A549 (cell line): Measurements from ENCODE around the gene TMIGD1. TPM values are rescaled to one million over a fixed set of nuclear protein-coding genes. Genes with fewer than 3 reads are reported as not detected.

ENCODE experiments used
- ATAC-seq, 2 experiments: fragments of 200-7000 bp in 1 of 2; fragments of >200 bp in 1 of 2; cut with Nextera tagmentation in 1 of 2; cut with Tn5 transposase in 1 of 2; 3 replicates each; pipeline versions ENCODE4 v1.8.0 to v1.9.1; 2018 to 2020; ENCODE audit warnings: mild to moderate bottlenecking in 1 of 2, moderate library complexity in 1 of 2
- CTCF ChIA-PET: fragments of 300-600 bp; sonication (Branson Sonifier 250); formaldehyde crosslinking; extraction: SDS; loops from one replicate; lab custom pipeline; 2021; ENCODE audit warnings: antibody characterized with exemption, inconsistent platforms; lab: Yijun Ruan, JAX
- POLR2A ChIA-PET: fragments of 350-600 bp; formaldehyde crosslinking; extraction: SDS; loops from one replicate; lab custom pipeline; 2021; ENCODE audit warnings: antibody characterized with exemption, inconsistent platforms; lab: Yijun Ruan, JAX
- DNase-seq, 2 experiments: peaks; one replicate each; pipeline versions ENCODE4 v3.0.0 to v3.0.0-alpha.2; 2011 to 2016; ENCODE audit warnings: low read depth in 1 of 2, low spot score in 1 of 2
- FAIRE-seq: peaks from 2 replicates; lab custom pipeline; 2011; peaks lifted over from hg19 to GRCh38; lab: Jason Lieb, UNC
- H3K27ac ChIP-seq, 2 experiments: fragments of >200 bp; sonication (Bioruptor Twin); formaldehyde crosslinking; 3 replicates each; pipeline ENCODE4 v1.5.1; 2016 to 2017
- H3K4me1 ChIP-seq: fragments of >200 bp; sonication (Bioruptor Twin); formaldehyde crosslinking; 3 replicates; pipeline ENCODE4 v1.6.1; 2016
- H3K4me2 ChIP-seq: fragments of >200 bp; sonication (Bioruptor Twin); formaldehyde crosslinking; 3 replicates; pipeline ENCODE4 v1.6.1; 2016
- H3K4me3 ChIP-seq: fragments of >200 bp; sonication (Bioruptor Twin); formaldehyde crosslinking; 3 replicates; pipeline ENCODE4 v1.5.1; 2016
- H3K9me3 ChIP-seq: fragments of >200 bp; sonication (Bioruptor Twin); formaldehyde crosslinking; 3 replicates; pipeline ENCODE4 v1.6.1; 2016
- ESRRA ChIP-seq: fragments of 150-350 bp; IDR thresholded peaks from 2 replicates; pipeline ENCODE4 v1.6.1; 2014; ENCODE audit warnings: mild to moderate bottlenecking, low read length, borderline replicate concordance
- FOSL2 ChIP-seq, 2 experiments: fragments of 450-650 bp in 1 of 2; fragments of >200 bp in 1 of 2; sonication (Bioruptor Twin) in 1 of 2; formaldehyde crosslinking; IDR thresholded peaks; 2 replicates each; pipeline versions ENCODE4 v1.5.0 to v1.6.1; 2016 to 2020; ENCODE audit warnings: mild to moderate bottlenecking in 1 of 2, moderate library complexity in 1 of 2
- HDAC2 ChIP-seq: fragments of 200-600 bp; sonication (generic); IDR thresholded peaks from 2 replicates; pipeline ENCODE4 v1.6.1; 2016
- HEYL ChIP-seq: fragments of 250-450 bp; sonication (Bioruptor Pico); IDR thresholded peaks from 2 replicates; pipeline ENCODE4 v1.8.0; 2021; ENCODE audit warnings: mild to moderate bottlenecking, moderate library complexity
- HOXB13 ChIP-seq: fragments of 250-450 bp; sonication (Bioruptor Pico); IDR thresholded peaks from 2 replicates; pipeline ENCODE4 v1.5.0; 2020; ENCODE audit warnings: low read depth, mild to moderate bottlenecking, moderate library complexity
- JUNB ChIP-seq: fragments of >200 bp; sonication (Bioruptor Twin); formaldehyde crosslinking; IDR thresholded peaks from 2 replicates; pipeline ENCODE4 v1.6.1; 2016
- MAZ ChIP-seq: fragments of 150-350 bp; IDR thresholded peaks from 2 replicates; pipeline ENCODE4 v1.6.1; 2014; ENCODE audit warnings: antibody characterized with exemption, low read depth, low read length, borderline replicate concordance
- WGBS: methylation state at CpG from one replicate; pipeline ENCODE4 v1.1.6; 2017; ENCODE audit errors: missing lambda C conversion rate; 5-methylcytosine and 5-hydroxymethylcytosine counted together
- polyA plus RNA-seq, 4 experiments: library from polyadenylated mRNA; depleted of rRNA in 3 of 4; stranded (reverse); fragments of >200 nt; fragmentation: RNase III in 1 of 4; extraction: RNeasy Plus Mini Kit Qiagen cat#74134 plus additional on column Dnase treatment in 1 of 4; gene quantifications; 2 replicates in 3 of 4; 3 replicates in 1 of 4; pipeline ENCODE4 v1.2.3, GENCODE V29; 2011 to 2017
- small RNA-seq, 6 experiments: library from RNA; depleted of rRNA; stranded (forward); fragments of <200 nt; gene quantifications; one replicate each; pipeline ENCODE3, GENCODE V24; 2012
- TF ChIP-seq, protein P1 (sequence below): IDR thresholded peaks from 2 replicates; pipeline ENCODE4 v1.6.1; 2012
- TF ChIP-seq, protein P2 (sequence below): IDR thresholded peaks from 2 replicates; pipeline ENCODE4 v1.6.1; 2012

The TMIGD1 gene
- polyA plus RNA-seq, 2 of the 4 experiments (the other 2 are of a cell fraction): not detected

DNA sequence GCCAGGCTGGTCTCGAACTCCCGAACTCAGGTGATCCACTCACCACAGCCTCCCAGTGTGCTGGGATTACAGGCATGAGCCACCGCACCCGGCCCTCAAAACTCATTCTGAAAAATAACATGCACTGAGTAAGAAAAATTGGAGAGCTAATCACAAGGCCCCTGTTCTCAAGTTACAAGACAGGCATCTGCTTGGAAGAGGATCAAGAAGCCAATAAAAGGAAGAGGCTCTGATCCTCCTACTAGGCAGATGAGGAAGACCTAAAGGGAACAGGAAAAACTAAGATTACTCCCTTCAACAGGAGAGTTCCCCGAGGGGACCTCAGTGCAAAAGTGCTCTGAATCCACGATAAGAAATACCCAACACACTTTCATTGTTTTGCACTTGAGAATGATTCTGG, 60.5 kb downstream of the TMIGD1 start (continued):
- TF ChIP-seq, protein P1, sequence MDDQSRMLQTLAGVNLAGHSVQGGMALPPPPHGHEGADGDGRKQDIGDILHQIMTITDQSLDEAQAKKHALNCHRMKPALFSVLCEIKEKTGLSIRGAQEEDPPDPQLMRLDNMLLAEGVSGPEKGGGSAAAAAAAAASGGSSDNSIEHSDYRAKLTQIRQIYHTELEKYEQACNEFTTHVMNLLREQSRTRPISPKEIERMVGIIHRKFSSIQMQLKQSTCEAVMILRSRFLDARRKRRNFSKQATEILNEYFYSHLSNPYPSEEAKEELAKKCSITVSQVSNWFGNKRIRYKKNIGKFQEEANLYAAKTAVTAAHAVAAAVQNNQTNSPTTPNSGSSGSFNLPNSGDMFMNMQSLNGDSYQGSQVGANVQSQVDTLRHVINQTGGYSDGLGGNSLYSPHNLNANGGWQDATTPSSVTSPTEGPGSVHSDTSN: no peak
- no peak for TF ChIP-seq MAZ

DNA sequence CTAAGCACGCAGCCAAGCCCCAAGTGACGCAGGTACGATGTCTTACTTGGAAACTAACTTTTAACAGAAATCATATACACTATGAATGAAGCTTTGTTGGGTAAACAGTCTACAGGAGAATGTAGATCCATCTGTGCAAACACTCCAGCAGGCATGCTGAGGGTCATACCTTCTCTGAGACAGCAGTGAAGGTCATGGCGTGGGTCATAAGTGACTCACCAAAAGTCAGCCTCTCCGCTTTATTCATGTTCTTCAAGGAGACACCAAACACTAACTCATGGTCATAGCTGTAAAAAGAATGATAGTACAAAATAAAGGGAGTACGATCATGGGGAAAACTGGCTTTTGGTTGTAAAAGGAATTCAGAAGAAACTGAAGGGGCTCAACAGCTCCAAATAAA, 62.8 kb downstream of the TMIGD1 start:
- Histone ChIP-seq H3K4me2 (peak overlapping the region; percentile 38), H3K4me1 (peaks cover 19% of the 10 kb centered on the region), H3K27ac (no peak overlapping the region), H3K4me3 (no peak overlapping the region), H3K9me3 (no peaks in the 10 kb centered on the region)
- FAIRE-seq: peak; percentile 63
- ChIA-PET POLR2A (no interaction called here), CTCF (interaction anchor here (0.5 to 3.9 kb wide), 5 partner anchors 8 to 1071 kb away, joined by 3 to 19 read pairs (median 3); no protein-coding TSS in a partner anchor)
- ATAC-seq: peak in 1 of 2 experiments; percentile 84; a peak in 3 of 6 replicates
- peak in 1 of 2 experiments; percentile 40 for DNase-seq
- TF ChIP-seq ESRRA: peak; percentile 57; the same call in 1 of the 2 replicates
- no peak for TF ChIP-seq HDAC2
- TF ChIP-seq, protein P2, sequence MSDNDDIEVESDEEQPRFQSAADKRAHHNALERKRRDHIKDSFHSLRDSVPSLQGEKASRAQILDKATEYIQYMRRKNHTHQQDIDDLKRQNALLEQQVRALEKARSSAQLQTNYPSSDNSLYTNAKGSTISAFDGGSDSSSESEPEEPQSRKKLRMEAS: peak; percentile 37; the same call in 1 of the 2 replicates
- TF ChIP-seq FOSL2 (IDR thresholded peaks at IDR 0.05): 0 out of 2 replicates have a peak, but pooled peaks have one; percentile 31
- peak; percentile 48; the same call in 1 of the 2 replicates for TF ChIP-seq FOSL2 (CRISPR knock-in tag; IDR thresholded peaks at IDR 0.05)
- peak; percentile 21; the same call in 1 of the 2 replicates for TF ChIP-seq JUNB
- TF ChIP-seq HOXB13 (CRISPR knock-in tag): no peak
- 57% methylated on average over 6 of the region's 6 CpGs for WGBS

DNA sequence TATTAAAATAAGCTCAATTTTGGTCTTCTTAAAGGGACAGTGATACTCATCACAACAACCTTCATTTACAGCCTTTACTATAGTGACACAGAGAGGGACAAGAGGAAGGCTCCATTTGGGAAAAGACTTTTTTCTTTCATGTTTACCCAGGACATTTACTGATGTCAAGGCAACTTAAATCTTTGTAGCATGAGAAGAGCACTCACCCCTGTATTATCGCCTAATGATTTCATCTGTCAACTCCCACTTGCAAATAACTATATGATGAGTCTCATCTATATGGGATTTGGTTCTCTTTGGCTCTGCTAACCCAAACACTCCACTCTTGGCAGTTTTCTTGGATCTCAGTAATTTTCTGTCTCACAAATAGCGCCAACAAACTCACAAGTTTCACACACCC, 66.2 kb downstream of the TMIGD1 start:
- H3K4me3 ChIP-seq: no peak overlapping the region
- no peak for FAIRE-seq
- CTCF ChIA-PET: interaction anchor here (1.2 to 2.3 kb wide), 6 partner anchors 8 to 174 kb away, joined by 4 to 6 read pairs (median 4); no protein-coding TSS in a partner anchor
- no peak for DNase-seq
- POLR2A ChIA-PET: no interaction called here
- H3K4me2 ChIP-seq: no peak overlapping the region
- H3K4me1 ChIP-seq: peaks cover 44% of the 10 kb centered on the region
- no peaks in the 10 kb centered on the region for H3K9me3 ChIP-seq
- WGBS: 89% methylated on average over 2 of the region's 2 CpGs
- no peak overlapping the region for H3K27ac ChIP-seq
- no peak for ATAC-seq
- no peak for TF ChIP-seq HEYL (CRISPR knock-in tag)

Small RNA genes within 50 kb of the gene (small RNA-seq; reads per million reads assigned to genes)
- gene RF00019: 0 reads per million in 6 experiments
- gene RNU6-1267P: 0 reads per million in 6 experiments
- gene RNU6-990P: 0 reads per million in 6 experiments

Other genes with a start within 250 kb of the TMIGD1 start
- gene NSRP1, start 217.2 kb downstream of the TMIGD1 start, polyA plus RNA-seq (2011; rRNA removed): 25.2 and 30.9 TPM in 2 replicates
- gene NSRP1, start 217.2 kb downstream of the TMIGD1 start, polyA plus RNA-seq (2017; fragmentation: RNase III; extraction: RNeasy Plus Mini Kit Qiagen cat#74134 plus additional on column Dnase treatment): 39.6 to 41.1 TPM (median 39.6 TPM) in 3 replicates
- gene SLC6A4, start 98.4 kb downstream of the TMIGD1 start, polyA plus RNA-seq (2011; rRNA removed): 0.07 and 0.12 TPM in 2 replicates
- gene SLC6A4, start 98.4 kb downstream of the TMIGD1 start, polyA plus RNA-seq (2017; fragmentation: RNase III; extraction: RNeasy Plus Mini Kit Qiagen cat#74134 plus additional on column Dnase treatment): 0.04 TPM in 1 of 3 replicates, not detected in the others
- 36.4 and 38.5 TPM in 2 replicates for gene BLMH, start 42.1 kb downstream of the TMIGD1 start, polyA plus RNA-seq (2011; rRNA removed)
- gene BLMH, start 42.1 kb downstream of the TMIGD1 start, polyA plus RNA-seq (2017; fragmentation: RNase III; extraction: RNeasy Plus Mini Kit Qiagen cat#74134 plus additional on column Dnase treatment): 61.5 to 66.4 TPM (median 62.7 TPM) in 3 replicates
- gene CPD, start 44.9 kb upstream of the TMIGD1 start, polyA plus RNA-seq (2011; rRNA removed): 83.3 and 97.2 TPM in 2 replicates
- gene CPD, start 44.9 kb upstream of the TMIGD1 start, polyA plus RNA-seq (2017; fragmentation: RNase III; extraction: RNeasy Plus Mini Kit Qiagen cat#74134 plus additional on column Dnase treatment): 22.4 to 27.7 TPM (median 26.9 TPM) in 3 replicates
- 46.1 and 49.6 TPM in 2 replicates for gene GOSR1, start 143.4 kb upstream of the TMIGD1 start, polyA plus RNA-seq (2011; rRNA removed)
- 45.1 to 55.4 TPM (median 48.8 TPM) in 3 replicates for gene GOSR1, start 143.4 kb upstream of the TMIGD1 start, polyA plus RNA-seq (2017; fragmentation: RNase III; extraction: RNeasy Plus Mini Kit Qiagen cat#74134 plus additional on column Dnase treatment)